MCF 10A (cell line): ENCODE data around the gene CD151. TPM values are rescaled to one million over a fixed set of nuclear protein-coding genes. Genes with fewer than 3 reads are reported as not detected.

ENCODE experiments used
- BruUV-seq: library from RNA; stranded (reverse); fragments of 400-500 nt; replicated peaks from 2 replicates; lab custom pipeline; 2021; lab: Mats Ljungman, UMichigan
- CTCF ChIA-PET: fragments of 300-600 bp; sonication (Branson Sonifier 250); formaldehyde crosslinking; extraction: SDS; loops from one replicate; lab custom pipeline; 2021; ENCODE audit warnings: antibody characterized with exemption, inconsistent platforms; lab: Yijun Ruan, JAX
- POLR2A ChIA-PET: fragments of 300-600, 350-650 bp; sonication (Branson Sonifier 250); formaldehyde crosslinking; extraction: SDS; loops from one replicate; lab custom pipeline; 2020; ENCODE audit warnings: antibody characterized with exemption, inconsistent platforms; lab: Yijun Ruan, JAX
- DNase-seq: peaks from one replicate; pipeline ENCODE4 v3.0.0-alpha.2; 2018; ENCODE audit not compliant: unreplicated experiment
- H3K27ac Mint-ChIP-seq: one replicate; pipeline ENCODE4 v1.8.0; 2022; ENCODE audit warnings: mild to moderate bottlenecking, low read depth, mixed read lengths; ENCODE audit not compliant: unreplicated experiment
- H3K27me3 Mint-ChIP-seq: one replicate; pipeline ENCODE4 v1.8.0; 2022; ENCODE audit warnings: mixed read lengths; ENCODE audit not compliant: insufficient read depth, unreplicated experiment
- H3K36me3 Mint-ChIP-seq: one replicate; pipeline ENCODE4 v1.8.0; 2022; ENCODE audit warnings: mild to moderate bottlenecking, moderate library complexity, mixed read lengths; ENCODE audit not compliant: insufficient read depth, unreplicated experiment
- H3K4me1 Mint-ChIP-seq: one replicate; pipeline ENCODE4 v1.8.0; 2022; ENCODE audit warnings: mixed read lengths; ENCODE audit not compliant: insufficient read depth, unreplicated experiment
- H3K4me3 Mint-ChIP-seq: one replicate; pipeline ENCODE4 v1.8.0; 2022; ENCODE audit warnings: mild to moderate bottlenecking, moderate library complexity, mixed read lengths; ENCODE audit not compliant: unreplicated experiment
- H3K9me3 Mint-ChIP-seq: one replicate; pipeline ENCODE4 v1.8.0; 2022; ENCODE audit warnings: mixed read lengths; ENCODE audit not compliant: unreplicated experiment
- CTCF ChIP-seq: fragments of 200-600 bp; IDR thresholded peaks from one replicate; pipeline ENCODE4 v1.8.0; 2022; ENCODE audit warnings: antibody characterized with exemption, mild to moderate bottlenecking; ENCODE audit not compliant: unreplicated experiment
- intact Hi-C: fragments of 100-400 bp; cut with micrococcal nuclease; formaldehyde crosslinking; loops from 2 replicates; pipeline ENCODE4 v1.14.1; 2022
- total RNA-seq: library from RNA; stranded (reverse); gene quantifications from 2 replicates; pipeline ENCODE4 v1.2.3, GENCODE V29; 2022

Gene CD151
- total RNA-seq, 1 experiment from 2014 or later, result 412 TPM

- ChIA-PET CTCF (interaction anchor here (0.7 to 1.6 kb wide), 5 partner anchors 10 to 212 kb away, joined by 3 to 5 read pairs (median 4); no protein-coding TSS in a partner anchor), POLR2A (interaction anchor here (0.7 to 1.3 kb wide), 3 partner anchors 11 to 87 kb away, joined by 3 to 4 read pairs (median 3); no protein-coding TSS in a partner anchor)
- peaks cover 29% of the 10 kb centered on the region for H3K36me3 Mint-ChIP-seq
- H3K27me3 Mint-ChIP-seq, result no peaks in the 10 kb centered on the region
- intact Hi-C loops, result no loop called here
- no peaks in the 10 kb centered on the region for H3K4me1 Mint-ChIP-seq
- no peak for TF ChIP-seq CTCF
- no peak for DNase-seq
- H3K9me3 Mint-ChIP-seq, result no peaks in the 10 kb centered on the region
- H3K4me3 Mint-ChIP-seq, result no peak overlapping the region
- no peak overlapping the region for H3K27ac Mint-ChIP-seq
- no TSS peak for BruUV-seq
Observed at GRCh38 chr11:793556-793955, 39.2 kb upstream of the CD151 start.

GRCh38 chr11:794013-794765, 38.6 kb upstream of the CD151 start:
- ChIA-PET POLR2A (interaction anchor here (0.7 to 3.8 kb wide), 7 partner anchors 10 to 88 kb away, joined by 3 to 33 read pairs (median 4); partner anchors contain the start of genes GATD1 and RPLP2), CTCF (interaction anchor here (0.7 to 1.6 kb wide), 3 partner anchors 11 to 213 kb away, joined by 3 to 5 read pairs (median 4); no protein-coding TSS in a partner anchor)
- BruUV-seq, result no TSS peak
- no peak for TF ChIP-seq CTCF
- Mint-ChIP-seq H3K27me3 (no peaks in the 10 kb centered on the region), H3K27ac (no peak overlapping the region), H3K4me1 (no peaks in the 10 kb centered on the region), H3K36me3 (peaks cover 29% of the 10 kb centered on the region), H3K9me3 (no peaks in the 10 kb centered on the region), H3K4me3 (peak overlapping the region; percentile 84)
- no peak for DNase-seq
- intact Hi-C loops, result no loop called here

- H3K36me3 Mint-ChIP-seq, result peaks cover 29% of the 10 kb centered on the region
- no peak for DNase-seq
- H3K9me3 Mint-ChIP-seq, result no peaks in the 10 kb centered on the region
- peak overlapping the region; percentile 94 for H3K27ac Mint-ChIP-seq
- intact Hi-C loops, result loop anchor here (5.0 kb wide), 1 partner anchor 33 kb away; no protein-coding TSS in a partner anchor
- no TSS peak for BruUV-seq
- peak overlapping the region; percentile 84 for H3K4me3 Mint-ChIP-seq
- no peak for TF ChIP-seq CTCF
- no peaks in the 10 kb centered on the region for H3K27me3 Mint-ChIP-seq
- H3K4me1 Mint-ChIP-seq, result no peaks in the 10 kb centered on the region
- POLR2A ChIA-PET, result interaction anchor here (0.6 to 3.8 kb wide), 13 partner anchors 9 to 99 kb away, joined by 3 to 41 read pairs (median 10); partner anchors contain the start of genes GATD1, PNPLA2, RPLP2 and TALDO1
- CTCF ChIA-PET, result interaction anchor here (1.8 kb wide), 1 partner anchor 11 kb away, joined by 4 read pairs; no protein-coding TSS in a partner anchor
Observed at GRCh38 chr11:794766-795633, 37.8 kb upstream of the CD151 start.
